Right lobe of liver (tissue), 6 donors: ENCODE data around the gene AP1G2. TPM values are rescaled to one million over a fixed set of nuclear protein-coding genes. Genes with fewer than 3 reads are reported as not detected.

Experiments used
- ATAC-seq, 4 donors: fragments of 200-7000 bp; cut with Tn5 transposase; one replicate each; pipeline ENCODE4 v1.9.1; 2020; ENCODE audit warnings: mild to moderate bottlenecking in 4 of 4, moderate library complexity in 4 of 4
- DNase-seq, 3 donors: peaks; one replicate each; pipeline ENCODE4 v3.0.0-alpha.2; 2020
- H3K27ac ChIP-seq, 3 donors: fragments of 200-600 bp; one replicate each; pipeline ENCODE4 v1.8.0; 2022
- H3K27me3 ChIP-seq, 2 donors: fragments of 200-600 bp; one replicate each; pipeline ENCODE4 v1.8.0; 2022
- H3K36me3 ChIP-seq, 4 donors: fragments of 200-600 bp; sonication (generic) in 1 of 4; one replicate each; pipeline versions ENCODE4 v1.5.1 to v1.8.0; 2017 to 2022; ENCODE audit warnings: control low read depth in 1 of 4
- H3K4me1 ChIP-seq, 4 donors: fragments of 200-600 bp; sonication (generic) in 1 of 4; one replicate each; pipeline versions ENCODE4 v1.5.1 to v1.8.0; 2017 to 2022; ENCODE audit warnings: control low read depth in 1 of 4
- H3K4me3 ChIP-seq, 3 donors: fragments of 200-600 bp; one replicate each; pipeline ENCODE4 v1.8.0; 2022
- H3K9me3 ChIP-seq, 4 donors: fragments of 200-600 bp; sonication (generic) in 1 of 4; one replicate each; pipeline versions ENCODE4 v1.5.1 to v1.8.0; 2017 to 2022; ENCODE audit warnings: control low read depth in 1 of 4
- POLR2A ChIP-seq: fragments of 450-650 bp; IDR thresholded peaks from one replicate; pipeline ENCODE4 v1.6.1; 2017; ENCODE audit warnings: antibody characterized with exemption, mild to moderate bottlenecking
- WGBS: methylation state at CpG from one replicate; pipeline ENCODE4 v1.1.6; 2018; ENCODE audit warnings: low coverage, low lambda C conversion rate; ENCODE audit not compliant: insufficient coverage; ENCODE audit errors: missing lambda C conversion rate; 5-methylcytosine and 5-hydroxymethylcytosine counted together
- intact Hi-C, 2 donors: fragments of 100-400 bp; cut with DNase I; formaldehyde crosslinking; loops; one replicate each; pipeline versions ENCODE4 v1.11.2 to v1.14.1; 2022
- total RNA-seq, 6 experiments: library from RNA; depleted of rRNA in 2 of 6; stranded (reverse); fragments of >200 nt in 2 of 6; fragmentation: NEBNext Ultra II Directional in 3 of 6; extraction: Animal tissue kit (Norgen Biotek cat#: 25700) in 3 of 6; gene quantifications; one replicate each; pipeline versions ENCODE4 v1.1.0 to v1.2.4, GENCODE V29; 2016 to 2023
- TF ChIP-seq, protein P1 (sequence below), 4 donors: fragments of 200-600 bp in 3 of 4; fragments of 450-650 bp in 1 of 4; IDR thresholded peaks; one replicate each; pipeline versions ENCODE4 v1.5.1 to v1.8.0; 2016 to 2022; ENCODE audit warnings: antibody characterized with exemption in 4 of 4, mild to moderate bottlenecking in 2 of 4
- donor health status: DM: no; HTN: yes; CAD: no.
- donor health status: DM: no; HTN: no; CAD: no.
- donor health status: DM: no; HTN: no; CAD: no.
- donor health status: DM: no; HTN: yes; CAD: no.
- donor health status: DM: no; HTN: yes; CAD: no.

Gene AP1G2
- total RNA-seq, 6 experiments from 2014 or later, result 13.6 to 25.9 (median 23.0) TPM

DNA sequence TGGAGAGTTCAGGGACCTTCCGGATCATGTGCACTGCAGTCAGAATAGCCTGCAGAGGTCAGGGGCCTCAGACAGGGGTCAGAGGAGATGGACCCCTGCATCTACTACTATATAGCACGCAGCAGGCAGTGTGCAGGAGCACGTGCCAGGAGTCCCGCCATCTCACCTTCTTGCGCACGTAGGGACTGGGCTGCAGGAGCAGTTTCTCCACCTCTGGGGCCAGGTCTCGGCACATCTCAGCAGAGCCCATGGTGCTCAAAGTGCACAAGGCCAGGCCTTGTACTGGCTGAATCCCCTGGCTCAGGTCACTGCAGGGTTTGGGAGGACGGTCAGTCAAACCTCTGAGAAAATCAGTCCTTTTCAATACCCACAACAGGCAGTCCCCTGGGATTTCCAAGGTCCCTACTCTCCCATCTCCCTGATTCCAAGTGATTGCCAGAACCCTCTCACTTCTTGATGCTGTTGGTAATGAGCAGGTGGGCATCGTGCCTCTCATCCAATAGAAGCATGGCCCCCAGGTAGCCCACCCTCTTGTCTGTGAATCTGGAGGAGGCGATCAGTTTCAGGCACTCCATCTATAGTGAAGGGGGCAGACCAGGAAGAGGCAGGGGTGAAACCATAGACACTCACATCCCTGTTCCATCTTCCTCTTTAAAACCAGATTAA lies 1.3 kb downstream of the AP1G2 start:
- DNase-seq (no peak), ATAC-seq (no peak)
- H3K4me1 ChIP-seq, result peaks cover 0 to 24% (median 4%) of the 10 kb centered on the region in 4 donors
- TF ChIP-seq, protein P1, sequence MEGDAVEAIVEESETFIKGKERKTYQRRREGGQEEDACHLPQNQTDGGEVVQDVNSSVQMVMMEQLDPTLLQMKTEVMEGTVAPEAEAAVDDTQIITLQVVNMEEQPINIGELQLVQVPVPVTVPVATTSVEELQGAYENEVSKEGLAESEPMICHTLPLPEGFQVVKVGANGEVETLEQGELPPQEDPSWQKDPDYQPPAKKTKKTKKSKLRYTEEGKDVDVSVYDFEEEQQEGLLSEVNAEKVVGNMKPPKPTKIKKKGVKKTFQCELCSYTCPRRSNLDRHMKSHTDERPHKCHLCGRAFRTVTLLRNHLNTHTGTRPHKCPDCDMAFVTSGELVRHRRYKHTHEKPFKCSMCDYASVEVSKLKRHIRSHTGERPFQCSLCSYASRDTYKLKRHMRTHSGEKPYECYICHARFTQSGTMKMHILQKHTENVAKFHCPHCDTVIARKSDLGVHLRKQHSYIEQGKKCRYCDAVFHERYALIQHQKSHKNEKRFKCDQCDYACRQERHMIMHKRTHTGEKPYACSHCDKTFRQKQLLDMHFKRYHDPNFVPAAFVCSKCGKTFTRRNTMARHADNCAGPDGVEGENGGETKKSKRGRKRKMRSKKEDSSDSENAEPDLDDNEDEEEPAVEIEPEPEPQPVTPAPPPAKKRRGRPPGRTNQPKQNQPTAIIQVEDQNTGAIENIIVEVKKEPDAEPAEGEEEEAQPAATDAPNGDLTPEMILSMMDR (IDR thresholded peaks at IDR 0.05), result no peak
- TF ChIP-seq POLR2A, result no peak
- H3K36me3 ChIP-seq, result peaks cover 0 to 5% (median 0%) of the 10 kb centered on the region in 4 donors
- no peak overlapping the region for H3K27ac ChIP-seq
- 100% methylated on average over 1 of the region's 10 CpGs for WGBS
- no peak overlapping the region for H3K4me3 ChIP-seq
- intact Hi-C loops, result no loop called here
- no peaks in the 10 kb centered on the region for H3K9me3 ChIP-seq
- no peaks in the 10 kb centered on the region for H3K27me3 ChIP-seq

- DNase-seq, result no peak
- no peaks in the 10 kb centered on the region for H3K27me3 ChIP-seq
- intact Hi-C loops, result no loop called here
- no peaks in the 10 kb centered on the region for H3K9me3 ChIP-seq
- H3K27ac ChIP-seq, result no peak overlapping the region
- TF ChIP-seq, protein P1 (IDR thresholded peaks at IDR 0.05), result no peak
- TF ChIP-seq POLR2A, result no peak
- H3K4me1 ChIP-seq, result peaks cover 0 to 24% (median 4%) of the 10 kb centered on the region in 4 donors
- ATAC-seq, result no peak
- 100% methylated on average over 1 of the region's 11 CpGs for WGBS
- H3K36me3 ChIP-seq, result peaks cover 0 to 7% (median 0%) of the 10 kb centered on the region in 4 donors
- H3K4me3 ChIP-seq, result no peak overlapping the region
Observed at GRCh38 chr14:23565626-23566025, 2.0 kb downstream of the AP1G2 start.

DNA sequence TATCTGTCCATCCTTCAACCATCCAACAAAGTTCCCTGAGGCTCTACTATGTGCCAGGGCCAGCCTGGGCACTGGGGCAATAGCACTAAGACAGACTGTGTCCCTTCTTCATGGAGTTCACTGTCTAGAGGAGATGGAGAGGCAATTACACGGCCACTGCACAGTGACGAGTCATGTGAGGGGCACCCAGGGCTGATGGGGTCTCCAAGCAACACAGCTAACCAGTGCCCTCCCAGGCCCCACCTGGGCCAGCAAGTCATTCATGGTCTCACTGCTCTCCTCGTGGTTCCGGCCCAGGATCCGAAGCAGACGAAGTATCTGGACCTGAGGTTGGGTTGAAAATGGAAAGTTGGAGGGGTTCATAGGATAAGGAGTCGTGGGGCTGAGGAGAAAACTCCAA lies 2.7 kb downstream of the AP1G2 start:
- H3K9me3 ChIP-seq, result no peaks in the 10 kb centered on the region
- ATAC-seq (no peak), DNase-seq (no peak)
- no peak overlapping the region for H3K4me3 ChIP-seq
- intact Hi-C loops, result loop anchor here in 1 of 2 donors (5.0 kb wide), 1 partner anchor 88 kb away; no protein-coding TSS in a partner anchor
- no peak overlapping the region for H3K27ac ChIP-seq
- H3K36me3 ChIP-seq, result peaks cover 0 to 13% (median 0%) of the 10 kb centered on the region in 4 donors
- TF ChIP-seq, protein P1 (IDR thresholded peaks at IDR 0.05), result no peak
- TF ChIP-seq POLR2A, result no peak
- H3K27me3 ChIP-seq, result no peaks in the 10 kb centered on the region
- 82% methylated on average over 6 of the region's 7 CpGs for WGBS
- peaks cover 0 to 24% (median 4%) of the 10 kb centered on the region in 4 donors for H3K4me1 ChIP-seq

- Histone ChIP-seq H3K4me1 (peaks cover 0 to 24% (median 4%) of the 10 kb centered on the region in 4 donors), H3K9me3 (no peaks in the 10 kb centered on the region), H3K4me3 (no peak overlapping the region), H3K36me3 (peaks cover 0 to 18% (median 0%) of the 10 kb centered on the region in 4 donors), H3K27me3 (no peaks in the 10 kb centered on the region), H3K27ac (peak overlapping the region in 1 of 3 donors; percentile 61)
- DNase-seq (no peak), ATAC-seq (no peak)
- TF ChIP-seq, protein P1 (IDR thresholded peaks at IDR 0.05), result no peak
- no peak for TF ChIP-seq POLR2A
- intact Hi-C loops, result loop anchor here in 1 of 2 donors (5.0 kb wide), 1 partner anchor 87 kb away; no protein-coding TSS in a partner anchor
- 89% methylated on average over 6 of the region's 13 CpGs for WGBS
Observed at GRCh38 chr14:23564181-23564812, 3.3 kb downstream of the AP1G2 start.
